ENCODE measurements around the gene ZRANB1. TPM values are rescaled to one million over a fixed set of nuclear protein-coding genes. Genes with fewer than 3 reads are reported as not detected.

ZRANB1 gene
- total and polyA plus RNA-seq, 10 of the 15 experiments (the other 5 are each of a cell fraction or from before 2014, with no cell fraction given) = 1.7 to 11.8 (median 6.2) TPM

DNA sequence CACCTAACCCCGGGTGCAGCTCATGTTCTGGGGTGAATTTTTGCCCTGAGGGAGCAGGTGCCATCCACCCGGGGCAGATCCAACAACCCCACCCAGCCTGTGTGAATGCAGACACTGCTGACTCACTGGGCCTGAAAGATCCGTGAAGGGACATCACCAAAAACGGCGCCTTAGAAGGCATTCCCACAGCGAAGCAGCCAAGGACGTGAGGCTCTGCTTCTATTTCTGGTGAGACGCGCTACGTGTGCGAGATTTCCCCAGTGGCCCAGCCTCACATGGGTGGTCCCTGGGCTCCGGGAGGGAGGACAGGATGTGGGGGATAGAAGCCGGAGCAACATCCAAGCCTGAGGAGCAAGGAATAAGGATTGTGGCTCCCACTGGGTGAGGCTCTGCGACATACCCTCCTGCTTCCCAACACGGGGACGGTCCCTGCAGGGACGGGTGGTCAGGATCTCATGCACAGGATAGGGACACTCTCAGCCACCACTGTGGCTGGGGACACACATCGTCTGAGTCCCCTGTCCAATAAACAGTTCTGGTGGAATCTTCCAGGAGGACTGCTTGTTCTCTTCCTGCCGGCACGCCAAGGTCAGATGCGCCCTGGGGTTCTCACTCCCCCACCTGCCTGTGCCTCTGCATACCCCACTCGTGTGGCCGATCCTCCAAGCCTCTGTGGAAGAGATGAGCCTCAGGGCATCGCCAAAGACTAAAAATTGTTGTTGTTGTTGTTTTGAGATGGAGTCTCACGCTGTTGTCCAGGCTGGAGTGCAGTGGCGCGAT lies 70.2 kb downstream of the ZRANB1 start:
- DNase-seq (ENCODE audit: low read depth, low spot score) (no peak), FAIRE-seq (no peak), ATAC-seq (no peak)
- no peak overlapping the region for H2AFZ ChIP-seq (ENCODE audit: control insufficient read depth, low read depth, low read length)
- H3K27me3 ChIP-seq (replicated peaks in 1 of 2; ENCODE audit: control insufficient read depth in 2 of 2, insufficient read depth in 2 of 2, low read length in 1 of 2) = 0 out of 4 replicates have a peak, but pooled peaks cover 0 to under 1% of the 10 kb centered on the region in 2 experiments
- no peaks in the 10 kb centered on the region for H3K4me1 ChIP-seq (ENCODE audit: control insufficient read depth, insufficient read depth, low read length)
- H3K36me3 ChIP-seq (ENCODE audit: control insufficient read depth in 2 of 2, insufficient read depth in 2 of 2, low read length in 1 of 2) = no peaks in the 10 kb centered on the region
- BruUV-seq (replicated peaks) = no TSS peak
- 55% methylated on average over 25 of the region's 27 CpGs for WGBS (ENCODE audit: insufficient coverage, insufficient replicate concordance, low lambda C conversion rate, missing lambda C conversion rate)
- CTCF ChIA-PET = no interaction called here
- H3K27ac ChIP-seq (ENCODE audit: control insufficient read depth, insufficient read depth) = no peak overlapping the region
- intact Hi-C loops (cut with micrococcal nuclease; ENCODE audit: unreplicated experiment) = no loop called here
- POLR2A ChIA-PET = no interaction called here
- no peak overlapping the region for H3K9ac ChIP-seq (ENCODE audit: control insufficient read depth, insufficient read depth, low read length)
- SMC1A ChIA-PET (ENCODE audit: uncharacterized antibody, unreplicated experiment) = no interaction called here
- RAD21 ChIA-PET (ENCODE audit: unreplicated experiment) = interaction anchor here (0.6 kb wide), 1 partner anchor 211 kb away, joined by 3 read pairs; no protein-coding TSS in a partner anchor
- H4K20me1 ChIP-seq (ENCODE audit: control insufficient read depth, insufficient read depth) = no peaks in the 10 kb centered on the region
- in situ Hi-C loops (cut with MboI) = no loop called here
- no peaks in the 10 kb centered on the region for H3K79me2 ChIP-seq (ENCODE audit: control insufficient read depth, insufficient read depth, low read length)
- no peak overlapping the region for H3K4me3 ChIP-seq
- no peak for TF ChIP-seq ZNF24 (IDR thresholded peaks at IDR 0.05)
- TF ChIP-seq, protein P1, sequence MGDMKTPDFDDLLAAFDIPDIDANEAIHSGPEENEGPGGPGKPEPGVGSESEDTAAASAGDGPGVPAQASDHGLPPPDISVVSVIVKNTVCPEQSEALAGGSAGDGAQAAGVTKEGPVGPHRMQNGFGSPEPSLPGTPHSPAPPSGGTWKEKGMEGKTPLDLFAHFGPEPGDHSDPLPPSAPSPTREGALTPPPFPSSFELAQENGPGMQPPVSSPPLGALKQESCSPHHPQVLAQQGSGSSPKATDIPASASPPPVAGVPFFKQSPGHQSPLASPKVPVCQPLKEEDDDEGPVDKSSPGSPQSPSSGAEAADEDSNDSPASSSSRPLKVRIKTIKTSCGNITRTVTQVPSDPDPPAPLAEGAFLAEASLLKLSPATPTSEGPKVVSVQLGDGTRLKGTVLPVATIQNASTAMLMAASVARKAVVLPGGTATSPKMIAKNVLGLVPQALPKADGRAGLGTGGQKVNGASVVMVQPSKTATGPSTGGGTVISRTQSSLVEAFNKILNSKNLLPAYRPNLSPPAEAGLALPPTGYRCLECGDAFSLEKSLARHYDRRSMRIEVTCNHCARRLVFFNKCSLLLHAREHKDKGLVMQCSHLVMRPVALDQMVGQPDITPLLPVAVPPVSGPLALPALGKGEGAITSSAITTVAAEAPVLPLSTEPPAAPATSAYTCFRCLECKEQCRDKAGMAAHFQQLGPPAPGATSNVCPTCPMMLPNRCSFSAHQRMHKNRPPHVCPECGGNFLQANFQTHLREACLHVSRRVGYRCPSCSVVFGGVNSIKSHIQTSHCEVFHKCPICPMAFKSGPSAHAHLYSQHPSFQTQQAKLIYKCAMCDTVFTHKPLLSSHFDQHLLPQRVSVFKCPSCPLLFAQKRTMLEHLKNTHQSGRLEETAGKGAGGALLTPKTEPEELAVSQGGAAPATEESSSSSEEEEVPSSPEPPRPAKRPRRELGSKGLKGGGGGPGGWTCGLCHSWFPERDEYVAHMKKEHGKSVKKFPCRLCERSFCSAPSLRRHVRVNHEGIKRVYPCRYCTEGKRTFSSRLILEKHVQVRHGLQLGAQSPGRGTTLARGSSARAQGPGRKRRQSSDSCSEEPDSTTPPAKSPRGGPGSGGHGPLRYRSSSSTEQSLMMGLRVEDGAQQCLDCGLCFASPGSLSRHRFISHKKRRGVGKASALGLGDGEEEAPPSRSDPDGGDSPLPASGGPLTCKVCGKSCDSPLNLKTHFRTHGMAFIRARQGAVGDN (IDR thresholded peaks at IDR 0.05) = no peak
- TF ChIP-seq RCOR1 (conservative IDR thresholded peaks at IDR 0.05; ENCODE audit: low read depth, low read length) = no peak
- no peak for TF ChIP-seq RBBP5 (conservative IDR thresholded peaks at IDR 0.05)
- TF ChIP-seq, protein P2, sequence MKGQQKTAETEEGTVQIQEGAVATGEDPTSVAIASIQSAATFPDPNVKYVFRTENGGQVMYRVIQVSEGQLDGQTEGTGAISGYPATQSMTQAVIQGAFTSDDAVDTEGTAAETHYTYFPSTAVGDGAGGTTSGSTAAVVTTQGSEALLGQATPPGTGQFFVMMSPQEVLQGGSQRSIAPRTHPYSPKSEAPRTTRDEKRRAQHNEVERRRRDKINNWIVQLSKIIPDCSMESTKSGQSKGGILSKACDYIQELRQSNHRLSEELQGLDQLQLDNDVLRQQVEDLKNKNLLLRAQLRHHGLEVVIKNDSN (IDR thresholded peaks at IDR 0.05; ENCODE audit: borderline replicate concordance, extremely low read length, insufficient read depth, low read depth, low read length) = no peak
- TF ChIP-seq, protein P3, sequence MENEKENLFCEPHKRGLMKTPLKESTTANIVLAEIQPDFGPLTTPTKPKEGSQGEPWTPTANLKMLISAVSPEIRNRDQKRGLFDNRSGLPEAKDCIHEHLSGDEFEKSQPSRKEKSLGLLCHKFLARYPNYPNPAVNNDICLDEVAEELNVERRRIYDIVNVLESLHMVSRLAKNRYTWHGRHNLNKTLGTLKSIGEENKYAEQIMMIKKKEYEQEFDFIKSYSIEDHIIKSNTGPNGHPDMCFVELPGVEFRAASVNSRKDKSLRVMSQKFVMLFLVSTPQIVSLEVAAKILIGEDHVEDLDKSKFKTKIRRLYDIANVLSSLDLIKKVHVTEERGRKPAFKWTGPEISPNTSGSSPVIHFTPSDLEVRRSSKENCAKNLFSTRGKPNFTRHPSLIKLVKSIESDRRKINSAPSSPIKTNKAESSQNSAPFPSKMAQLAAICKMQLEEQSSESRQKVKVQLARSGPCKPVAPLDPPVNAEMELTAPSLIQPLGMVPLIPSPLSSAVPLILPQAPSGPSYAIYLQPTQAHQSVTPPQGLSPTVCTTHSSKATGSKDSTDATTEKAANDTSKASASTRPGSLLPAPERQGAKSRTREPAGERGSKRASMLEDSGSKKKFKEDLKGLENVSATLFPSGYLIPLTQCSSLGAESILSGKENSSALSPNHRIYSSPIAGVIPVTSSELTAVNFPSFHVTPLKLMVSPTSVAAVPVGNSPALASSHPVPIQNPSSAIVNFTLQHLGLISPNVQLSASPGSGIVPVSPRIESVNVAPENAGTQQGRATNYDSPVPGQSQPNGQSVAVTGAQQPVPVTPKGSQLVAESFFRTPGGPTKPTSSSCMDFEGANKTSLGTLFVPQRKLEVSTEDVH (IDR thresholded peaks at IDR 0.05; ENCODE audit: low read depth, partially characterized antibody) = no peak
- TF ChIP-seq, protein P4, sequence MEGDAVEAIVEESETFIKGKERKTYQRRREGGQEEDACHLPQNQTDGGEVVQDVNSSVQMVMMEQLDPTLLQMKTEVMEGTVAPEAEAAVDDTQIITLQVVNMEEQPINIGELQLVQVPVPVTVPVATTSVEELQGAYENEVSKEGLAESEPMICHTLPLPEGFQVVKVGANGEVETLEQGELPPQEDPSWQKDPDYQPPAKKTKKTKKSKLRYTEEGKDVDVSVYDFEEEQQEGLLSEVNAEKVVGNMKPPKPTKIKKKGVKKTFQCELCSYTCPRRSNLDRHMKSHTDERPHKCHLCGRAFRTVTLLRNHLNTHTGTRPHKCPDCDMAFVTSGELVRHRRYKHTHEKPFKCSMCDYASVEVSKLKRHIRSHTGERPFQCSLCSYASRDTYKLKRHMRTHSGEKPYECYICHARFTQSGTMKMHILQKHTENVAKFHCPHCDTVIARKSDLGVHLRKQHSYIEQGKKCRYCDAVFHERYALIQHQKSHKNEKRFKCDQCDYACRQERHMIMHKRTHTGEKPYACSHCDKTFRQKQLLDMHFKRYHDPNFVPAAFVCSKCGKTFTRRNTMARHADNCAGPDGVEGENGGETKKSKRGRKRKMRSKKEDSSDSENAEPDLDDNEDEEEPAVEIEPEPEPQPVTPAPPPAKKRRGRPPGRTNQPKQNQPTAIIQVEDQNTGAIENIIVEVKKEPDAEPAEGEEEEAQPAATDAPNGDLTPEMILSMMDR (IDR thresholded peaks at IDR 0.05 in 2 of 3, conservative IDR thresholded peaks at IDR 0.05 in 1 of 3; ENCODE audit: control insufficient read depth in 2 of 3, extremely low read depth in 1 of 3, insufficient read depth in 1 of 3, low read depth in 3 of 3, low read length in 3 of 3) = no peak
- no peaks in the 10 kb centered on the region for H3K9me3 ChIP-seq (replicated peaks; ENCODE audit: control insufficient read depth, insufficient read depth, low read length)
- no peak overlapping the region for H3K4me2 ChIP-seq (ENCODE audit: control insufficient read depth, insufficient read depth)
